Measurements from ENCODE around the gene SRP68. TPM values are rescaled to one million over a fixed set of nuclear protein-coding genes. Genes with fewer than 3 reads are reported as not detected.

SRP68 gene
- polyA plus RNA-seq (2013, experiment 1 of 2): 61.7 TPM
- 60.7 TPM for polyA plus RNA-seq (2013, experiment 2 of 2)

- Histone ChIP-seq H3K79me1 (ENCODE audit: low read length) (peaks cover 6% of the 10 kb centered on the region), H3K18ac (ENCODE audit: low read length) (peak within 1 kb of the TSS; percentile 42), H4K5ac (ENCODE audit: low read length) (no peak within 1 kb of the TSS), H3K4me1 (ENCODE audit: control insufficient read depth, low read depth, low read length) (peaks cover 5% of the 10 kb centered on the region), H3K4me2 (ENCODE audit: low read length) (peak within 1 kb of the TSS; percentile 42), H2BK5ac (ENCODE audit: low read length) (no peak within 1 kb of the TSS), H4K8ac (ENCODE audit: low read depth, low read length) (no peak within 1 kb of the TSS), H2AK5ac (ENCODE audit: low read length) (no peak within 1 kb of the TSS), H3K56ac (ENCODE audit: low read length) (peak within 1 kb of the TSS; percentile 80), H2BK15ac (replicated peaks; ENCODE audit: low read depth) (no peak within 1 kb of the TSS), H3K27ac (ENCODE audit: low read depth, low read length) (no peak within 1 kb of the TSS), H3K9ac (ENCODE audit: low read length) (peak within 1 kb of the TSS; percentile 77), H3K4me3 (ENCODE audit: low read length) (peak within 1 kb of the TSS; percentile 45), H2BK120ac (ENCODE audit: low read depth, low read length) (no peak within 1 kb of the TSS), H3K4ac (ENCODE audit: low read depth, low read length) (peak within 1 kb of the TSS; percentile 5), H3K27me3 (ENCODE audit: insufficient read depth, low read length, poor library complexity) (peaks cover 31% of the 10 kb centered on the region), H3K23ac (ENCODE audit: low read length) (no peak within 1 kb of the TSS), H3K36me3 (ENCODE audit: control insufficient read depth, insufficient read depth, low read length) (no peaks in the 10 kb centered on the region), H3K79me2 (ENCODE audit: control insufficient read depth, insufficient read depth, low read length) (peaks cover 16% of the 10 kb centered on the region)
- peak; percentile 96 for DNase-seq
- no CpG with 5 or more reads among the region's 57 CpGs for WGBS (ENCODE audit: extremely low coverage, insufficient coverage, low lambda C conversion rate)
These were observed at the start of gene SRP68 for GRCh38 chr17:76072148-76072858. Gene SRP68, minus strand, starts transcription at chr17:76072517. Its CDS starts 26 bp downstream, at chr17:76072491.

DNA sequence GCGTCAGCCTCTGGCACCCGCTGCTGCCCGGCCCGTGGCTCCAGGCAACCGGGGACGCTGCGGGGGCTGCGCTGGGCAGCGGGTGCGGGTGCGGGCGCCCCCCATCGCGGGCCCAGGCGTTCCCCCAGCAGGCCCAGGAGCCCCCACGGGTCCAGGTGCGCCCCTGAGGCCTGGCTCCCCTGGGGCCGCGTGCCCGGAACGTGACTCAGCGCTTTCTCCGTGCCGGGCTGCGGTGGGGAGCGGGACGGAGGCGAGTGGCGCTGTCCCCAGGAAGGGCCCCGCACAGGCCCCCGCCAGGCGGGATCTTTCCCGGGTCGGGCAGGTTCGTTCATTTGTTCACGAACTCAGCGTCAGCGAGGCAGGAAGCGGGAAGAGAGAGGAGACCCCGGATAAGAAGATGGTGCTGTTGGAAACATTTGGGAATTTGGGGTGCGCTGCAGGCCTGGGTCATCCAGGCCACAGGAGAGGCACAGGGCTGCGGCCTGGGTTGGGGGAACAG is 49.7 kb upstream of the SRP68 start:
- no peak overlapping the region for H2BK5ac ChIP-seq (ENCODE audit: low read length)
- no peak overlapping the region for H2BK15ac ChIP-seq (replicated peaks; ENCODE audit: low read depth)
- H3K18ac ChIP-seq (ENCODE audit: low read length): peak overlapping the region; percentile 81
- peak overlapping the region; percentile 91 for H3K56ac ChIP-seq (ENCODE audit: low read length)
- whole genome bisulfite sequencing (ENCODE audit: extremely low coverage, insufficient coverage, low lambda C conversion rate): no CpG with 5 or more reads among the region's 42 CpGs
- H3K27ac ChIP-seq (ENCODE audit: low read depth, low read length): no peak overlapping the region
- H3K4ac ChIP-seq (ENCODE audit: low read depth, low read length): peak overlapping the region; percentile 56
- H4K5ac ChIP-seq (ENCODE audit: low read length): no peak overlapping the region
- DNase-seq: peak; percentile 47
- H3K23ac ChIP-seq (ENCODE audit: low read length): no peak overlapping the region
- no peak overlapping the region for H2AK5ac ChIP-seq (ENCODE audit: low read length)
- H3K9ac ChIP-seq (ENCODE audit: low read length): peak overlapping the region; percentile 70
- H4K8ac ChIP-seq (ENCODE audit: low read depth, low read length): peak overlapping the region; percentile 78
- H3K36me3 ChIP-seq (ENCODE audit: control insufficient read depth, insufficient read depth, low read length): no peaks in the 10 kb centered on the region
- H3K4me2 ChIP-seq (ENCODE audit: low read length): peak overlapping the region; percentile 68
- H2BK120ac ChIP-seq (ENCODE audit: low read depth, low read length): peak overlapping the region; percentile 1
- no peaks in the 10 kb centered on the region for H3K79me2 ChIP-seq (ENCODE audit: control insufficient read depth, insufficient read depth, low read length)
- no peaks in the 10 kb centered on the region for H3K79me1 ChIP-seq (ENCODE audit: low read length)
- H3K4me1 ChIP-seq (ENCODE audit: control insufficient read depth, low read depth, low read length): no peaks in the 10 kb centered on the region
- no peaks in the 10 kb centered on the region for H3K27me3 ChIP-seq (ENCODE audit: insufficient read depth, low read length, poor library complexity)
- no peak overlapping the region for H3K4me3 ChIP-seq (ENCODE audit: low read length)

GRCh38 chr17:76120658-76121008 is 48.3 kb upstream of the SRP68 start:
- Histone ChIP-seq H3K18ac (ENCODE audit: low read length) (no peak overlapping the region), H3K4me1 (ENCODE audit: control insufficient read depth, low read depth, low read length) (no peaks in the 10 kb centered on the region), H3K79me1 (ENCODE audit: low read length) (no peaks in the 10 kb centered on the region), H3K56ac (ENCODE audit: low read length) (peak overlapping the region; percentile 0), H3K4ac (ENCODE audit: low read depth, low read length) (no peak overlapping the region), H3K23ac (ENCODE audit: low read length) (no peak overlapping the region), H2BK15ac (replicated peaks; ENCODE audit: low read depth) (no peak overlapping the region), H3K79me2 (ENCODE audit: control insufficient read depth, insufficient read depth, low read length) (no peaks in the 10 kb centered on the region), H3K27ac (ENCODE audit: low read depth, low read length) (no peak overlapping the region), H3K27me3 (ENCODE audit: insufficient read depth, low read length, poor library complexity) (no peaks in the 10 kb centered on the region), H3K36me3 (ENCODE audit: control insufficient read depth, insufficient read depth, low read length) (no peaks in the 10 kb centered on the region), H2BK5ac (ENCODE audit: low read length) (no peak overlapping the region), H3K9ac (ENCODE audit: low read length) (no peak overlapping the region), H2AK5ac (ENCODE audit: low read length) (no peak overlapping the region), H4K5ac (ENCODE audit: low read length) (no peak overlapping the region), H3K4me2 (ENCODE audit: low read length) (no peak overlapping the region), H2BK120ac (ENCODE audit: low read depth, low read length) (no peak overlapping the region), H4K8ac (ENCODE audit: low read depth, low read length) (no peak overlapping the region), H3K4me3 (ENCODE audit: low read length) (no peak overlapping the region)
- no CpG with 5 or more reads among the region's 5 CpGs for whole genome bisulfite sequencing (ENCODE audit: extremely low coverage, insufficient coverage, low lambda C conversion rate)
- DNase-seq: no peak

DNA sequence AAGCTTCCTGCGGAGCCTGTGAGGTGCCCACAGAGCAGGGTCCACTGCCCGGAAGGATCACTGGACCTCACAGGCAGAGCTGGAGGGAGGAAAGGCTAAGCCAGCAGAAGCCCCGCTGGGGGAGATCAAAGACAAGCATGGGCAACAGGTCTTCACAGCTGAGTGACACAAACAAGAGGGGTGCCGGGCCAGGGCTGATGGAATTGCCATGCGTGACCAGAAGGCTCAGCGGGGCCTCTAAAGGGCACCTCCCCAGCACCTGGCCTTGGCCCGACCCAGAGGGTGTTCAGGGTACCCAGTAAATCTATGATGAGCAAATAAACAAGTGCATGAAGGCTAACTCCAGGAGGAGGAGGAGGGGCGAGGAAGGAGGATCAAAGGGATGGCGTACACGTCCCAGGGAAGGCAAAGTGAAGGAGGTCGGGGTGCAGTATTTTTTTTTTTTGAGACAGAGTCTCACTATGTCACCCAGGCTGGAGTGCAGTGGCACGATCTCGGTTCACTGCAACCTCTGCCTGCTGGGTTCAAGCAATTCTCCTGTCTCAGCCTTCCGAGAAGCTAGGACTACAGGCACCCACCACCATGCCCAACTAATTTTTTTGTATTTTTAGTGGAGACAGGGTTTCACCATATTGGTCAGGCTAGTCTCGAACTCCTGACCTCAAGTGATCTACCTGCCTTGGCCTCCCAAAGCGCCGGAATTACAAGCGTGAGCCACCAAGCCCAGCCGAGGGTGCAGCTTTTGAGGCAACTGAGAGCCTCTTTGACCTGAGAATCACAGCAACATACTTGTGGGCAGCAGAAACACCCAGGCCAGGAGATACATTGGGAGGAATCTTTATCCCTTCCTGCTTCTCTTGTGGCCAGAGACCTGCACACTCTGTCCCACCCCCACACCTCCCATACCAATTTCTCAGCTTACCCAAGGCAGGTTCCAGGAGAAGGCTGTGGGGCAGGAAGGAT is 47.4 kb upstream of the SRP68 start:
- Histone ChIP-seq H2BK5ac (ENCODE audit: low read length) (no peak overlapping the region), H3K56ac (ENCODE audit: low read length) (no peak overlapping the region)

DNA sequence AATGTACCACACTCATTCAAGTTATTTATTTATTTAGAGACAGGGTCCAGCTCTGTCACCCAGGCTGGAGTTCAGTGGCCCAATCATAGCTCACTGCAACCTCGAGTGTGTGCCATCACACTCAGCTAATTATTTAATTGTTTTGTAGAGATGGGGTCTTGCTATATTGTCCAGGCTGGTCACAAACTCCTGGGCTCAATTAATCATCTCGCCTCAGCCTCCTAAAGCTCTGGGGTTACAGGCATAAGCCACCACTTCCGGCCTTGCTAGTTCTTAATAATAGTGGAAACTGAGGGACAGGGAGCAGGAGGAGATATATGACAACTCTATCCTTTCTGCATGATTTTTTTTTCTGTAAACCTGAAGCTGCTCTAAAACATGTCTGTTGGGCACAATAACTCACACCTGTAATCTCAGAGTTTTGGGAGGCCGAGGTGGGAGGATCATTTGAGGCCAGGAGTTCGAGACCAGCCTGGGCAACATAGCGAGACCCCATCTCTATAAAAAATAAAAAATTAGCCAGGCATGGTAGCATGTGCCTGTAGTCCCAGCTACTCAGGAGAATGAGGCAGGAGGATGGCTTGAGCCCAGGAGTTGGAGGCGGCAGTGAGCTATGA is 42.9 kb upstream of the SRP68 start:
- H3K36me3 ChIP-seq (ENCODE audit: control insufficient read depth, insufficient read depth, low read length): no peaks in the 10 kb centered on the region
- no peak overlapping the region for H3K23ac ChIP-seq (ENCODE audit: low read length)
- H4K8ac ChIP-seq (ENCODE audit: low read depth, low read length): no peak overlapping the region
- no peak overlapping the region for H3K9ac ChIP-seq (ENCODE audit: low read length)
- H2AK5ac ChIP-seq (ENCODE audit: low read length): no peak overlapping the region
- no peak overlapping the region for H3K27ac ChIP-seq (ENCODE audit: low read depth, low read length)
- no peaks in the 10 kb centered on the region for H3K27me3 ChIP-seq (ENCODE audit: insufficient read depth, low read length, poor library complexity)
- no peak overlapping the region for H3K4me3 ChIP-seq (ENCODE audit: low read length)
- H2BK15ac ChIP-seq (replicated peaks; ENCODE audit: low read depth): no peak overlapping the region
- no peaks in the 10 kb centered on the region for H3K4me1 ChIP-seq (ENCODE audit: control insufficient read depth, low read depth, low read length)
- WGBS (ENCODE audit: extremely low coverage, insufficient coverage, low lambda C conversion rate): no CpG with 5 or more reads among the region's 7 CpGs
- H4K5ac ChIP-seq (ENCODE audit: low read length): no peak overlapping the region
- no peak overlapping the region for H3K56ac ChIP-seq (ENCODE audit: low read length)
- H3K79me2 ChIP-seq (ENCODE audit: control insufficient read depth, insufficient read depth, low read length): no peaks in the 10 kb centered on the region
- DNase-seq: no peak
- no peak overlapping the region for H3K18ac ChIP-seq (ENCODE audit: low read length)
- no peak overlapping the region for H2BK120ac ChIP-seq (ENCODE audit: low read depth, low read length)
- no peak overlapping the region for H2BK5ac ChIP-seq (ENCODE audit: low read length)
- H3K79me1 ChIP-seq (ENCODE audit: low read length): no peaks in the 10 kb centered on the region
- H3K4me2 ChIP-seq (ENCODE audit: low read length): no peak overlapping the region
- H3K4ac ChIP-seq (ENCODE audit: low read depth, low read length): no peak overlapping the region

More for the DNA sequence above, 47.4 kb upstream of the SRP68 start:
- no peaks in the 10 kb centered on the region for H3K27me3 ChIP-seq (ENCODE audit: insufficient read depth, low read length, poor library complexity)
- no peak overlapping the region for H3K9ac ChIP-seq (ENCODE audit: low read length)
- no peaks in the 10 kb centered on the region for H3K4me1 ChIP-seq (ENCODE audit: control insufficient read depth, low read depth, low read length)
- no peak overlapping the region for H4K5ac ChIP-seq (ENCODE audit: low read length)
- H3K23ac ChIP-seq (ENCODE audit: low read length): no peak overlapping the region
- no peak for DNase-seq
- no peak overlapping the region for H3K4me3 ChIP-seq (ENCODE audit: low read length)
- WGBS (ENCODE audit: extremely low coverage, insufficient coverage, low lambda C conversion rate): no CpG with 5 or more reads among the region's 19 CpGs
- H2BK120ac ChIP-seq (ENCODE audit: low read depth, low read length): no peak overlapping the region
- no peak overlapping the region for H2AK5ac ChIP-seq (ENCODE audit: low read length)
- no peak overlapping the region for H3K18ac ChIP-seq (ENCODE audit: low read length)
- no peaks in the 10 kb centered on the region for H3K79me1 ChIP-seq (ENCODE audit: low read length)
- H3K4ac ChIP-seq (ENCODE audit: low read depth, low read length): no peak overlapping the region
- H3K79me2 ChIP-seq (ENCODE audit: control insufficient read depth, insufficient read depth, low read length): no peaks in the 10 kb centered on the region
- no peak overlapping the region for H4K8ac ChIP-seq (ENCODE audit: low read depth, low read length)
- H3K36me3 ChIP-seq (ENCODE audit: control insufficient read depth, insufficient read depth, low read length): no peaks in the 10 kb centered on the region
- no peak overlapping the region for H3K27ac ChIP-seq (ENCODE audit: low read depth, low read length)
- no peak overlapping the region for H2BK15ac ChIP-seq (replicated peaks; ENCODE audit: low read depth)
- H3K4me2 ChIP-seq (ENCODE audit: low read length): no peak overlapping the region
